Measurements from ENCODE around the gene MDK. TPM values are rescaled to one million over a fixed set of nuclear protein-coding genes. Genes with fewer than 3 reads are reported as not detected.
A peak's percentile ranks its signal among the peaks of the same experiment; 100 is the strongest.

MDK gene
- total RNA-seq, 1 donor from 2014 or later: 147 TPM

DNA sequence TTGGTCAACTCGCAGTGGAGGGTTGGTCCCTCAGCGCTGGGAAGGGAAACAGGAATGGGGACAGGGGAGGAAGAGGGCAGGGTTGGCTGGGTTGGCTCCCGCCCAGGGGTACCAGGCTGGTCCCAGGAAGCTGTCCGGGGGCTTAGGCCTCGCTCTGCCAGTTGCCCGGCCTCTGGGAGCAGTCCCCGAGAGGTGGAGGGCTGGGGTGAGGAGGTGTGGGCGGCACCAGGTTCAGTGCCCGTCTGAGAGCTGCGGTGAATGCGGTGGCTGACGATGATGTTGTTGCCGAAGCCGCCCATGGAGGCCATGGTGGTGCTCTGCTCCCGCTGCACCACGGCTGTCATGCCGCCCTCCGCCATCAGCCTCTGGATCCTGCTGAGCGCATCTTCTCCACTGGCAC, 16.1 kb downstream of the MDK start:
- DNase-seq (ENCODE audit: low read depth): no peak

- DNase-seq (ENCODE audit: low read depth): peak; percentile 43
Observed at GRCh38 chr11:46402957-46403902, 21.8 kb downstream of the MDK start.

GRCh38 chr11:46404476-46405017, 23.1 kb downstream of the MDK start:
- DNase-seq (ENCODE audit: low read depth): no peak

- DNase-seq (ENCODE audit: low read depth): no peak
Observed at GRCh38 chr11:46407635-46408034, 26.2 kb downstream of the MDK start.

GRCh38 chr11:46408407-46408986, 27.0 kb downstream of the MDK start:
- no peak for DNase-seq (ENCODE audit: low read depth)

- DNase-seq (ENCODE audit: low read depth): no peak
Observed at GRCh38 chr11:46410021-46410420, 28.6 kb downstream of the MDK start.

DNA sequence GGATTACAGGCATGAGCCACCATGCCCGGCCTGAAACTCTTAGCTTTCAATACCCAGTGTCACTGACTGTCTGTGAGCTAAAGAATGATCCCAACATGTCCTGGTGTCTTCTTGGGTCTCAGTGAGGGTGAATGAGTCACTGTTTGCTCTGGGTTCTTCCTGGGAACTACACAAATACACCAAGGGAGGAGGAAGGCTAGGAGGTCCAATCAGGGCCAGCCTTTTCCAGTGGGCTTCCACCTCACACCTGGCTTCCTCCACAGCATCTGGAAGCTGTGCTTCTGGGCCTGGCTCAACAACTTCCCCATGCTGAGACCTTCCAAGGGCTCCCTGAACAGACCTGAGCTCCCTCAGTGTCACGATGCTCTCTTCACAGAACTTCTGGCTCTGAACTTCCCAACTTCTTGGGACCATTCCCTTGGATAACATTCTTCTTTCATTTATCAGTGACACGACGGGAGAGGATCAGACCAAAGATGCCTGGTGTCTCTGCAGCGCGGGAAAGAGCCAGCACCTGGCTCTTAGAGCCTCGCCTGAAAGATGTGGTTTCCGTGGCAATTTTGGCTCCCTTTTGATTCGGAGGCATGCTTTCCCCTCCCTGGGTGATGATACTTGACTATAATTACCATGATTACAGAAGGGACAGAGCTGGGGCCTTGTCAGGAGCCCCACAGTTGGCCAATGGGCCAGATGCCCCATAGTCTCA, 32.4 kb downstream of the MDK start:
- peak; percentile 86 for DNase-seq (ENCODE audit: low read depth)

DNA sequence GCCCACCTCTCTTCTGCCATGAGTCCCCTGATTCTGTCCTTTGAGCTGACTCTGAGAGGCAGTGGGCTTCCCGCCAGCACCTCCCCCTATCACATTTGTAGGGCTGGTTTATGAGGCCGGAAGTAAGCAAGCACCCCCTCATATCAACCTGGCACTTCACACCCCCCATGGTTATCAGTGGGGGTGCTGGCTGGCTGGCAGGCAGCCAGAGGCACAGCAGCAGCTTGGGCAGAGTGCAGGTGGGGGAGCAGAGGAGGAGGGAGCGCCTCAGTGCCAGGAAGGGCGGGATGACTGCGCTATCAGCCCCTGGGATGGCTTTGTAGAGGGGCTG, 33.0 kb downstream of the MDK start:
- no peak for DNase-seq (ENCODE audit: low read depth)

GRCh38 chr11:46414879-46415278, 33.4 kb downstream of the MDK start:
- peak; percentile 89 for DNase-seq (ENCODE audit: low read depth)

- no peak for DNase-seq (ENCODE audit: low read depth)
Observed at GRCh38 chr11:46417711-46418110, 36.2 kb downstream of the MDK start.

- DNase-seq (ENCODE audit: low read depth): no peak
Observed at GRCh38 chr11:46418751-46419150, 37.3 kb downstream of the MDK start.

DNA sequence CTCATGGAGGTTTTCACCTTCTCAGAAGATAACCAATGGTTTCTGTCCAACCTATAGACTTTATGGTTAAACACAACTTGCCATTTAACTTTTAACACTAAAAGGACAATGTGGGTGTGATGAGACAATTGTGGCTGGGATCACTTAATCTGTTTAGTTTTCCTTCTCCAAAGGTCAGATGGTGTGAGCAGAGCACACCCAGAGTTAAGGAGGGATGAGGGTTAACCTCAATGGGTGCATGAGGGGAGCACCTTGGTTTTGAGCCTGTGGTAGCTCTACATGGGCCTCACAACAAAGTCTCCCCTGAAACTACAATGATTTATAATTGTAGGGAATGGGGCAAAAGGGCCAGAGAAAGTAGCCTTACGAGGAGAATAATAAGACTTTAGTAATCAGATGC, 39.0 kb downstream of the MDK start:
- DNase-seq (ENCODE audit: low read depth): no peak

DNA sequence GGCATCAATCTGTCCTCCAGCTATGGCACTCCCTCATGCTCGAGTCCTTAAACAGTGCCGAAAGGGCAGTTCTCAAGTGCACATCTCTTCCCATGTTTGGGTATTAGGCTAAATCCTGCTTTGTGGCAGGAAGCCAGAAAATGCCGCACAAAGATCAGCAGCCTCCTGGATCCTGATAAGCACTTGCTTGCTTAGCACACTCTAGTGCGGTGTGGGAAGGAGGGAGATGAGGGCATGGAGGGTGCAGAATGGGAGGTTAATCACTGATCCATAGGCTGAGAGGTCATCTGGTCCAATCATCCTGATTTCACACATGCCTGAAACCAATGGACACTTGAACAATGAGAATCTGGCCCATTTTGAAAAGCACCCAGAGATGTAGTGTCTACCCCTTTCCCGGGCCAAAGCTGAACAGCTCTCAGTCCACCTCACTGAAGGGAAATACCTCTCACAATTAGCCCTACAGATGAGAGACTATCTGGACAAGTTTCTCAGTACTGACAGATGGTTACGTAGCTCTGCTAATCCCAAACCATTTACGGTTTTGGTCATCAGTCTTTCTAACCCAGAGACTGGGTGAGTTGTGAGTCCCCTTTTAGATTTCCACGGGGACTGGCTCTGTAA, 39.9 kb downstream of the MDK start:
- DNase-seq (ENCODE audit: low read depth): no peak

DNA sequence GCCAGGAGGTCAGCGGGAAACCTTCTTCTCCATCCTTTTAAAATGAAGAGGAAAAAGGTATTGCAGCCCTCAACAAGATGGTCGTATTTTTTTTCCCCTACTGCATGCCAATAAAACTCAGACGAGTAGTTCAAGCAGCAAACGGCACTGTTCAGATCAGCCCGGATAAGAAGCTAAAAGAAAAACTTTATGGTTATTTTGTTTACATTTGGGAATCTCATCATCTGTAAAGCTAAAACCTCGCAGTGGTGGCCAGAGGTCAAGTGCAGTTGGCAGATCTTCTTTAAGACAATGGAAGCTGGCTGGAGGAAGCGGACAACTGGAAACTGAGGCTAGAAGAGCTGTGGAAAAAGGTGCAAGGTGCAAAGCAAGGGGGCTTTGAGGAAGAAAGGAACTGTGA, 41.1 kb downstream of the MDK start:
- DNase-seq (ENCODE audit: low read depth): no peak

GRCh38 chr11:46426233-46426991, 44.9 kb downstream of the MDK start:
- DNase-seq (ENCODE audit: low read depth): no peak

DNA sequence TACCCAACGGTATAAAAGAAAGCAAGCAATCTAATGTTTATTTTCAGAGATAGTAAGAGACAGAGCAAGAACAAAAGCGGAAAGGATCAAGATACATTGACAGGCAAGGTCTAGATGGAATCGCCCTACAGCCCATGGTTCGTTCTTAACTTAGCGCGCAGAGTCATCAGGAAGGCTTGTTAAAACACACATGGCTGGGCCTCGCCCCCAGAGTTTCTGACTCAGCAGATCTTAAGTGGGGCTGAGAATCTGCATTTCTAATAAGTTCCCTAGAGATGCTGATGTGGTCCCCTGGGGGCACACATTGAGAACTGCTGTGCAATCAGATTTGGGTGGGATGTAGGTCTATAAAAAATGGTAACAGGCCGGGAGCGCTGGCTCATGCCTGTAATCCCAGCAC, 45.9 kb downstream of the MDK start:
- peak; percentile 85 for DNase-seq (ENCODE audit: low read depth)

- DNase-seq (ENCODE audit: low read depth): no peak
Observed at GRCh38 chr11:46429717-46430116, 48.2 kb downstream of the MDK start.

DNA sequence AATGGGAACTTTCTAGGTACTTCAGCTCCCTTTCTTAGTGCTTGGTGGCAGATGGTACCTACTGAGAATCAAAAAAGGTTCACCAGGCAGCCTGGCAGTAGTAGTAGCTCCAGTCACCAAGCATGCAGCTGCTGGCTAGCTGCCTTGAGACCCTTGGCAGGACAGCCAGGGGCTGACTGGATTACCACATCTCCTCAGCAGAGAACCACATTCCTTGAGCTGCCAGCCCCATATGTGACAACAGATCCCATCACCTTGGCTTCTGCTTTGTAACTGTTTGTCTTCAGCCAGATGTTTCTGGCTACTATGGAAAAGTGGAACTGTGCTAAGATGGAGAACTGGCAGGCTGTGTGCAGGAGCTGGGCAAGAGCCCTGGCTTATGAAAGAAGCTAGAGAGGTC, 49.7 kb downstream of the MDK start:
- no peak for DNase-seq (ENCODE audit: low read depth)

All from myocyte (in vitro differentiated cells).